ENCODE measurements around the gene AUH. TPM values are rescaled to one million over a fixed set of nuclear protein-coding genes. Genes with fewer than 3 reads are reported as not detected.

Gene AUH
- total and polyA plus RNA-seq, 9 of the 15 experiments (the other 6 are each of a cell fraction or from before 2014, with no cell fraction given) = 3.4 to 29.0 (median 10.1) TPM

GRCh38 chr9:91234523-91234922, 127.2 kb downstream of the AUH start:
- CTCF ChIA-PET (ENCODE audit: low intra/inter-chr PET ratio) = no interaction called here
- TF ChIP-seq SMC3 (conservative IDR thresholded peaks at IDR 0.05; ENCODE audit: insufficient read depth, low read depth, low read length) (no peak), ID3 (CRISPR knock-in tag; IDR thresholded peaks at IDR 0.05) (no peak), ID3 (tag; IDR thresholded peaks at IDR 0.05) (no peak), ZNF318 (IDR thresholded peaks at IDR 0.05; ENCODE audit: borderline replicate concordance in 1 of 2, low read depth in 1 of 2) (no peak), SMAD3 (CRISPR knock-in tag; conservative IDR thresholded peaks at IDR 0.05) (no peak)

More at GRCh38 chr9:91234523-91234922, 127.2 kb downstream of the AUH start:
- FAIRE-seq = no peak
- Histone ChIP-seq H4K20me1 (replicated peaks; ENCODE audit: control insufficient read depth, insufficient read depth, low read length) (no peaks in the 10 kb centered on the region), H3K36me3 (ENCODE audit: control insufficient read depth, insufficient read depth, low read length) (no peaks in the 10 kb centered on the region), H3K27me3 (ENCODE audit: control insufficient read depth in 2 of 2, insufficient read depth in 2 of 2, low read length in 2 of 2) (no peaks in the 10 kb centered on the region), H3K27ac (ENCODE audit: extremely low read depth, low read depth, low read length) (no peak overlapping the region), H3K9me3 (replicated peaks; ENCODE audit: control insufficient read depth, insufficient read depth, low read depth, low read length) (no peaks in the 10 kb centered on the region), H3K4me1 (replicated peaks in 1 of 2; ENCODE audit: control insufficient read depth in 2 of 2, insufficient read depth in 2 of 2, low read length in 2 of 2) (no peaks in the 10 kb centered on the region), H3K9ac (ENCODE audit: insufficient read depth in 1 of 2, low read depth in 2 of 2, low read length in 2 of 2) (no peak overlapping the region), H3K9me1 (ENCODE audit: control insufficient read depth, insufficient read depth, low read length) (no peaks in the 10 kb centered on the region), H2AFZ (ENCODE audit: low read depth, low read length) (no peak overlapping the region), H3K4me2 (ENCODE audit: insufficient read depth, low read length) (no peak overlapping the region), H3K4me3 (no peak overlapping the region), H3K79me2 (ENCODE audit: control insufficient read depth, insufficient read depth, low read length) (no peaks in the 10 kb centered on the region)
- DNase-seq (ENCODE audit: extremely low read depth in 1 of 4, low spot score in 3 of 4) = no peak
- WGBS (ENCODE audit: insufficient coverage, low coverage, missing lambda C conversion rate) = 19% methylated on average over 2 of the region's 2 CpGs
- intact Hi-C loops (cut with micrococcal nuclease) = no loop called here
- ATAC-seq = no peak
- in situ Hi-C loops (cut with MboI) = no loop called here
- POLR2A ChIA-PET = no interaction called here
- no TSS peak for BruUV-seq (replicated peaks)

Data from K562 (cell line).